Breast epithelium (tissue), 4 donors: ENCODE measurements around the gene SGTA. TPM values are rescaled to one million over a fixed set of nuclear protein-coding genes. Genes with fewer than 3 reads are reported as not detected.

Experiments
- DNase-seq, 2 donors: peaks; one replicate each; pipeline ENCODE4 v3.0.0-alpha.2; 2019; ENCODE audit warnings: low spot score in 2 of 2
- H3K27ac ChIP-seq, 2 donors: fragments of 200-600 bp; sonication (generic) in 1 of 2; one replicate each; pipeline ENCODE4 v1.5.1; 2016 to 2019; ENCODE audit warnings: mild to moderate bottlenecking in 1 of 2
- H3K27me3 ChIP-seq, 2 donors: fragments of 200-600 bp; sonication (generic) in 1 of 2; one replicate each; pipeline versions ENCODE4 v1.5.1 to v1.6.0; 2017 to 2019; ENCODE audit warnings: control low read depth in 1 of 2, mild to moderate bottlenecking in 1 of 2
- H3K36me3 ChIP-seq: fragments of 200-600 bp; one replicate; pipeline ENCODE4 v1.5.1; 2019
- H3K4me1 ChIP-seq, 2 donors: fragments of 200-600 bp; sonication (generic); one replicate each; pipeline ENCODE4 v1.5.1; 2016 to 2019; ENCODE audit warnings: control low read depth in 1 of 2
- H3K4me3 ChIP-seq, 3 donors: fragments of 200-600 bp; sonication (generic); 1 replicate in 2 of 3; 2 replicates in 1 of 3; pipeline ENCODE4 v1.5.1; 2016 to 2019; ENCODE audit warnings: mild to moderate bottlenecking in 3 of 3, moderate library complexity in 2 of 3
- H3K9me3 ChIP-seq, 2 donors: fragments of 200-600 bp; sonication (generic) in 1 of 2; one replicate each; pipeline ENCODE4 v1.5.1; 2016 to 2019; ENCODE audit warnings: control low read depth in 1 of 2
- CTCF ChIP-seq, 3 donors: fragments of 450-650 bp; IDR thresholded peaks; one replicate each; pipeline ENCODE4 v1.5.1; 2016 to 2017; ENCODE audit warnings: antibody characterized with exemption in 3 of 3, mild to moderate bottlenecking in 3 of 3, moderate library complexity in 3 of 3
- POLR2A ChIP-seq: fragments of 450-650 bp; IDR thresholded peaks from one replicate; pipeline ENCODE4 v1.6.1; 2016; ENCODE audit warnings: antibody characterized with exemption, mild to moderate bottlenecking, moderate library complexity
- POLR2AphosphoS5 ChIP-seq, 3 donors: sonication (generic); formaldehyde crosslinking; IDR thresholded peaks; one replicate each; pipeline ENCODE4 v1.6.1; 2017; ENCODE audit warnings: antibody characterized with exemption in 3 of 3
- intact Hi-C: fragments of 100-400 bp; cut with DNase I; formaldehyde crosslinking; loops from one replicate; pipeline ENCODE4 v1.15.1; 2023; ENCODE audit warnings: low total_unique reads
- total RNA-seq, 3 donors: library from RNA; depleted of rRNA; stranded (reverse); fragments of >200 nt; gene quantifications; one replicate each; pipeline ENCODE4 v1.1.0, GENCODE V29; 2016

SGTA gene
- total RNA-seq, 3 donors from 2014 or later = 40.3 to 45.2 (median 42.1) TPM

- Histone ChIP-seq H3K4me1 (no peaks in the 10 kb centered on the region), H3K27ac (no peak overlapping the region), H3K9me3 (no peaks in the 10 kb centered on the region), H3K27me3 (no peaks in the 10 kb centered on the region), H3K36me3 (no peaks in the 10 kb centered on the region), H3K4me3 (no peak overlapping the region)
- TF ChIP-seq POLR2AphosphoS5 (IDR thresholded peaks at IDR 0.05) (no peak), CTCF (IDR thresholded peaks at IDR 0.05) (no peak), POLR2A (no peak)
- no peak for DNase-seq
- intact Hi-C loops = loop anchor here (10.0 kb wide), 1 partner anchor 110 kb away; no protein-coding TSS in a partner anchor
Measured at GRCh38 chr19:2754659-2755447, 28.2 kb downstream of the SGTA start.

- Histone ChIP-seq H3K9me3 (no peaks in the 10 kb centered on the region), H3K27me3 (no peaks in the 10 kb centered on the region), H3K36me3 (no peaks in the 10 kb centered on the region), H3K4me1 (no peaks in the 10 kb centered on the region), H3K4me3 (no peak overlapping the region), H3K27ac (no peak overlapping the region)
- no peak for DNase-seq
- TF ChIP-seq POLR2A (no peak), CTCF (IDR thresholded peaks at IDR 0.05) (no peak), POLR2AphosphoS5 (IDR thresholded peaks at IDR 0.05) (no peak)
- intact Hi-C loops = loop anchor here (10.0 kb wide), 1 partner anchor 107 kb away; no protein-coding TSS in a partner anchor
Measured at GRCh38 chr19:2751438-2751830, 31.6 kb downstream of the SGTA start.

- H3K4me1 ChIP-seq = no peaks in the 10 kb centered on the region
- intact Hi-C loops = loop anchor here (10.0 kb wide), 1 partner anchor 106 kb away; no protein-coding TSS in a partner anchor
Measured at GRCh38 chr19:2750808-2751437, 32.1 kb downstream of the SGTA start.

GRCh38 chr19:2747349-2747748, 35.7 kb downstream of the SGTA start:
- no peaks in the 10 kb centered on the region for H3K36me3 ChIP-seq
- intact Hi-C loops = no loop called here
- TF ChIP-seq POLR2A (no peak), POLR2AphosphoS5 (IDR thresholded peaks at IDR 0.05) (no peak), CTCF (IDR thresholded peaks at IDR 0.05) (no peak)
- no peak overlapping the region for H3K27ac ChIP-seq
- no peak for DNase-seq
- H3K27me3 ChIP-seq = no peaks in the 10 kb centered on the region
- H3K9me3 ChIP-seq = no peaks in the 10 kb centered on the region
- H3K4me1 ChIP-seq = no peaks in the 10 kb centered on the region
- H3K4me3 ChIP-seq = no peak overlapping the region

More at GRCh38 chr19:2750808-2751437, 32.1 kb downstream of the SGTA start:
- H3K9me3 ChIP-seq = no peaks in the 10 kb centered on the region
- H3K36me3 ChIP-seq = no peaks in the 10 kb centered on the region
- TF ChIP-seq POLR2A (no peak), CTCF (IDR thresholded peaks at IDR 0.05) (no peak), POLR2AphosphoS5 (IDR thresholded peaks at IDR 0.05) (no peak)
- no peak overlapping the region for H3K4me3 ChIP-seq
- no peak for DNase-seq
- H3K27me3 ChIP-seq = no peaks in the 10 kb centered on the region
- no peak overlapping the region for H3K27ac ChIP-seq

- no peak overlapping the region for H3K4me3 ChIP-seq
- no peak for DNase-seq
- no peaks in the 10 kb centered on the region for H3K27me3 ChIP-seq
- no peak overlapping the region for H3K27ac ChIP-seq
- no peak for TF ChIP-seq POLR2AphosphoS5 (IDR thresholded peaks at IDR 0.05)
- TF ChIP-seq POLR2A = no peak
- no peak for TF ChIP-seq CTCF (IDR thresholded peaks at IDR 0.05)
- no peaks in the 10 kb centered on the region for H3K9me3 ChIP-seq
- H3K36me3 ChIP-seq = no peaks in the 10 kb centered on the region
- H3K4me1 ChIP-seq = peaks cover 0 to 3% of the 10 kb centered on the region in 2 donors
- intact Hi-C loops = no loop called here
Measured at GRCh38 chr19:2744113-2744512, 39.0 kb downstream of the SGTA start.
